NCI-H526 (cell line): ENCODE results near the gene BRD2.

Source experiments
- DNase-seq, 2 experiments: peaks; one replicate each; lab custom pipeline; 2025; lab: John Stamatoyannopoulos, UW

The BRD2 gene

GRCh38 chr6:33029328-33030184 is 61.2 kb downstream of the BRD2 start:
- peak in 1 of 2 experiments; percentile 23 for DNase-seq

DNA sequence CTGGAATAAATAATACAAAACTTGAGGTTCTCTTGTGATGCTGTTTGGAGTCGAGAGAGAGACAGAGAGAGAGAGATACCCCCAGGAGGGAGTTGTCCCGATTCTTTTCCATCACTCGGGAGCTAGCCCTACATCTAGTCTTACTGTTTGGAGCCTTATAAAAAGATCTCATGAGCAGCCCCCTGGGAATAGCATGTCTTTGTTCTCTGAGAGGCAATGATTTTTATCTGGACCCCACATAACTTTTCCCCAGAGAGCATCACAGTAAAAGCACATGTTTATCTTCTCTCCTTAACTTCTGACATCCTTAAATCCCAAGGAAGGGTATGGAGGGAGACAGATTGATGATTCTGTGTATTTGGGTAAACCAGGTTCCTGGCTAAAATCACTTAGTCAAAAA is 61.9 kb downstream of the BRD2 start:
- DNase-seq = no peak
